Right lobe of liver (tissue), 6 donors: Measurements from ENCODE around the gene NMUR2. TPM values are rescaled to one million over a fixed set of nuclear protein-coding genes. Genes with fewer than 3 reads are reported as not detected.

Experiments
- ATAC-seq, 4 donors: fragments of 200-7000 bp; cut with Tn5 transposase; one replicate each; pipeline ENCODE4 v1.9.1; 2020; ENCODE audit warnings: mild to moderate bottlenecking in 4 of 4, moderate library complexity in 4 of 4
- DNase-seq, 3 donors: peaks; one replicate each; pipeline ENCODE4 v3.0.0-alpha.2; 2020
- H3K27ac ChIP-seq, 3 donors: fragments of 200-600 bp; one replicate each; pipeline ENCODE4 v1.8.0; 2022
- H3K27me3 ChIP-seq, 2 donors: fragments of 200-600 bp; one replicate each; pipeline ENCODE4 v1.8.0; 2022
- H3K36me3 ChIP-seq, 4 donors: fragments of 200-600 bp; sonication (generic) in 1 of 4; one replicate each; pipeline versions ENCODE4 v1.5.1 to v1.8.0; 2017 to 2022; ENCODE audit warnings: control low read depth in 1 of 4
- H3K4me1 ChIP-seq, 4 donors: fragments of 200-600 bp; sonication (generic) in 1 of 4; one replicate each; pipeline versions ENCODE4 v1.5.1 to v1.8.0; 2017 to 2022; ENCODE audit warnings: control low read depth in 1 of 4
- H3K4me3 ChIP-seq, 3 donors: fragments of 200-600 bp; one replicate each; pipeline ENCODE4 v1.8.0; 2022
- H3K9me3 ChIP-seq, 4 donors: fragments of 200-600 bp; sonication (generic) in 1 of 4; one replicate each; pipeline versions ENCODE4 v1.5.1 to v1.8.0; 2017 to 2022; ENCODE audit warnings: control low read depth in 1 of 4
- CTCF ChIP-seq, 4 donors: fragments of 200-600 bp in 3 of 4; fragments of 450-650 bp in 1 of 4; IDR thresholded peaks; one replicate each; pipeline versions ENCODE4 v1.5.1 to v1.8.0; 2016 to 2022; ENCODE audit warnings: antibody characterized with exemption in 4 of 4, mild to moderate bottlenecking in 2 of 4
- POLR2A ChIP-seq: fragments of 450-650 bp; IDR thresholded peaks from one replicate; pipeline ENCODE4 v1.6.1; 2017; ENCODE audit warnings: antibody characterized with exemption, mild to moderate bottlenecking
- WGBS: methylation state at CpG from one replicate; pipeline ENCODE4 v1.1.6; 2018; ENCODE audit warnings: low coverage, low lambda C conversion rate; ENCODE audit not compliant: insufficient coverage; ENCODE audit errors: missing lambda C conversion rate; 5-methylcytosine and 5-hydroxymethylcytosine counted together
- intact Hi-C, 2 donors: fragments of 100-400 bp; cut with DNase I; formaldehyde crosslinking; loops; one replicate each; pipeline versions ENCODE4 v1.11.2 to v1.14.1; 2022
- total RNA-seq, 6 experiments: library from RNA; depleted of rRNA in 2 of 6; stranded (reverse); fragments of >200 nt in 2 of 6; fragmentation: NEBNext Ultra II Directional in 3 of 6; extraction: Animal tissue kit (Norgen Biotek cat#: 25700) in 3 of 6; gene quantifications; one replicate each; pipeline versions ENCODE4 v1.1.0 to v1.2.4, GENCODE V29; 2016 to 2023
- donor health status: DM: no; HTN: yes; CAD: no.
- donor health status: DM: no; HTN: no; CAD: no.
- donor health status: DM: no; HTN: no; CAD: no.
- donor health status: DM: no; HTN: yes; CAD: no.
- donor health status: DM: no; HTN: yes; CAD: no.

NMUR2 gene
- total RNA-seq, 6 experiments from 2014 or later = not detected

- H3K27ac ChIP-seq = no peak overlapping the region
- H3K4me1 ChIP-seq = no peaks in the 10 kb centered on the region
- H3K36me3 ChIP-seq = no peaks in the 10 kb centered on the region
- DNase-seq (no peak), ATAC-seq (peak in 1 of 4 donors; percentile 21)
- intact Hi-C loops = no loop called here
- TF ChIP-seq POLR2A (no peak), CTCF (IDR thresholded peaks at IDR 0.05) (no peak)
- H3K9me3 ChIP-seq = no peaks in the 10 kb centered on the region
- 56% methylated on average over 9 of the region's 9 CpGs for WGBS
- no peak overlapping the region for H3K4me3 ChIP-seq
- no peaks in the 10 kb centered on the region for H3K27me3 ChIP-seq
These were observed 46.1 kb downstream of the NMUR2 start for GRCh38 chr5:152358861-152359568.

GRCh38 chr5:152356506-152356905 lies 48.6 kb downstream of the NMUR2 start:
- WGBS = 48% methylated on average over 2 of the region's 2 CpGs
- H3K9me3 ChIP-seq = no peaks in the 10 kb centered on the region
- H3K36me3 ChIP-seq = no peaks in the 10 kb centered on the region
- no peak overlapping the region for H3K4me3 ChIP-seq
- DNase-seq (no peak), ATAC-seq (no peak)
- H3K27me3 ChIP-seq = no peaks in the 10 kb centered on the region
- no peak overlapping the region for H3K27ac ChIP-seq
- no peaks in the 10 kb centered on the region for H3K4me1 ChIP-seq
- TF ChIP-seq POLR2A (no peak), CTCF (IDR thresholded peaks at IDR 0.05) (no peak)
- intact Hi-C loops = no loop called here

GRCh38 chr5:152355061-152355460 lies 50.0 kb downstream of the NMUR2 start:
- Histone ChIP-seq H3K27ac (no peak overlapping the region), H3K27me3 (no peaks in the 10 kb centered on the region), H3K9me3 (no peaks in the 10 kb centered on the region), H3K4me1 (no peaks in the 10 kb centered on the region), H3K36me3 (no peaks in the 10 kb centered on the region), H3K4me3 (no peak overlapping the region)
- intact Hi-C loops = no loop called here
- TF ChIP-seq CTCF (IDR thresholded peaks at IDR 0.05) = no peak
- TF ChIP-seq POLR2A = no peak
- no peak for DNase-seq
- no peak for ATAC-seq
- 0% methylated on average over 1 of the region's 1 CpG for WGBS

GRCh38 chr5:152353001-152353400 lies 52.1 kb downstream of the NMUR2 start:
- WGBS = 60% methylated on average over 3 of the region's 3 CpGs
- no peak overlapping the region for H3K27ac ChIP-seq
- no peaks in the 10 kb centered on the region for H3K36me3 ChIP-seq
- H3K4me3 ChIP-seq = no peak overlapping the region
- intact Hi-C loops = no loop called here
- DNase-seq (no peak), ATAC-seq (no peak)
- H3K9me3 ChIP-seq = no peaks in the 10 kb centered on the region
- TF ChIP-seq POLR2A = no peak
- H3K27me3 ChIP-seq = no peaks in the 10 kb centered on the region
- H3K4me1 ChIP-seq = no peaks in the 10 kb centered on the region

- intact Hi-C loops = no loop called here
- peak; percentile 66 to 83 (median 68) for ATAC-seq
- Histone ChIP-seq H3K27me3 (no peaks in the 10 kb centered on the region), H3K27ac (no peak overlapping the region), H3K4me3 (no peak overlapping the region), H3K9me3 (no peaks in the 10 kb centered on the region), H3K4me1 (no peaks in the 10 kb centered on the region), H3K36me3 (no peaks in the 10 kb centered on the region)
- TF ChIP-seq POLR2A = no peak
- peak; percentile 54 to 86 (median 75) for TF ChIP-seq CTCF (IDR thresholded peaks at IDR 0.05)
- DNase-seq = peak; percentile 36 to 52 (median 46)
- 7% methylated on average over 8 of the region's 8 CpGs for WGBS
These were observed 55.2 kb downstream of the NMUR2 start for GRCh38 chr5:152349683-152350526.
